Activated CD8-positive, alpha-beta memory T cell treated with anti-CD3 and anti-CD28 coated beads, Interleukin-2, amount 50 U/mL, for 48 hours (primary cell): Measurements from ENCODE around the gene TIMM8A.
"Not testable (repeated sequence)": the region's sequence is repeated elsewhere in the genome, so short reads cannot be mapped to it uniquely, and the experiment has no call there.

ENCODE experiments used
- DNase-seq: peaks from one replicate; pipeline ENCODE4 v3.0.0-alpha.2; 2020

Gene TIMM8A

DNA sequence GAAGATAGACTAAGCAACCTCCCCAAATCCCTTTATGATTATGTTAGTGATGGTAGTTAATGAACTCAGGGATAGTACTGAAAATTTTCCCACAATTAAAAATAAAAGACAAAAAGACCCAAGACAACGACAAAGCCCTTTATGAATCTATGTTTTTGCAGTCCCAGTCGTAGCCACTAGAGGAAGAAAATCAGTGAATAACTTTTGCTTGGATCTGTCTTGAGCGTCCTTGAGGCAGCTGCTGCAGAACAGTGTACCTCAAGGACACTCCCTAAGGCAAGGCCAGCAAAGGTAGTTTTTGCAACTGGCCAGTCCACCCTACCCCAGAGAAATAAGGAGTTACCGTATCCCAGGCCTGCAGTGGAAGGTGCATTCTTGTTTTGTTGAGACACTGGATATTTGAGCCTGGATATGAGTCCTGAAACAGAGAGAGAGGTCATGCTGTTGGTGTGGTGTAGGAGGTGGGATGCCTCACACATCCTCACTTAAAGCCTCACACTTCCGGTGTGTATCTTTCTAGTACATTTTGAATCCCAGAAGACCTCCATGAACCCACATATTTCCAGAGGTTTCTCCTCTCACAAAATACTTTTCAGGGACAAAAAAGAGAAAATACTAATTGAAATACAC, 8.7 kb upstream of the TIMM8A start:
- no peak for DNase-seq

DNA sequence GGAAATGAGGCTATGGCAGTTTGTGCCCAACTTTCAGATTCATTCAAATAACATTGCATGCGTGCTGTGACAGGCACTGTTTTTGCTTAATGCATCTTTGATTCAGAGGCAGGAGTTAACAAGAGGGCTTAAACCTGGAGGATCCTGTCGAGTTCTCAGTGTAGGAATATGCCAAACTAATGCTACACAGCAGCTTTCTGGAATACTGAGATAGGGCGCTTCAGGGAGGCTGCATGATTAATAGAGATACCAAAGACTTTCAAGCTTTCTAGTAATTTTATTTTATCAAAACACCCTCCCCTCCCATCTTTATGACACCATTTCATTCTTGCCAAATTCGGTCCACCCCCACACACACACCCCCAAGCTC, 636 bp upstream of the TIMM8A start:
- no peak for DNase-seq

- DNase-seq = no peak
These were observed 587 bp downstream of the TIMM8A start for GRCh38 chrX:101347859-101348451.

GRCh38 chrX:101337776-101338271, 10.7 kb downstream of the TIMM8A start:
- DNase-seq = no peak

GRCh38 chrX:101334310-101334709, 14.2 kb downstream of the TIMM8A start:
- not testable (repeated sequence) for DNase-seq

DNA sequence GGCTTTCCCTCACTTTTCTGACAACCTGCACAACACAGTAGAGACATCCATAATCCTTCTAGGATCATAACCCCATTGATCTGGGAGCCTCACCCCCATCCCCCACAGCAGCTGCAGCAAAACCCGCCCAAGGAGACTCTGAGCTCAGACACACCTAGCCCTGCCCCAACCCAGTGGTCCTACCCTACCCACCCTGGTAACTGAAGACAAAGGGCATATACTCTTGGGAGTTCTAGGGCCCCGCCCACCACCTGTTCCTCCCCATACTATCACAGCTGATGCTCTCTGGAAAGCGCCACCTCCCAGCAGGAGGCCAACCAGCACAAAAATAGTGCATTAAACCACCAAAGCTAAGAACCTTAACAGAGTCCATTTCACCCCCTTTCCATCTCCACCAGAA, 21.9 kb downstream of the TIMM8A start:
- not testable (repeated sequence) for DNase-seq

DNA sequence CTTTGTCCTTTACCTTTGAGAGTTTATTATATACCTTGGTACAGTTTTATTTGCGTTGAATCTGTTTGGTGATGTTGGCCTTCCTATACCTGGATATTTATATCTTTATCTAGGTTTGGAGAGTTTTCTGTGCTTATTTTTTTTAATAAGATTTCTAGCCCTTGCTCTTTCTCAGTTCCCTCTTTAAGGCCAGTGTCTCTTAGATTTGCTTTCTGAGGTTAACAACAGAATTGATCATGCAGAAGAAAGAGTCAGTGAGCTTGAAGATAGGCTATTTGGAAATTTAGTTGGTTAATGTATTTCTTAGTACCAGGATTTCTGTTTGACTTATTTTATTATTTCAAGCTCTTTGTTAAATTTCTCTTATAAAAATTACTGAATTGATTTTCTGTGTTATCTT, 44.8 kb downstream of the TIMM8A start:
- no peak for DNase-seq
